Suprapubic skin (tissue), 4 donors: Measurements from ENCODE around the gene SF3A1. TPM values are rescaled to one million over a fixed set of nuclear protein-coding genes. Genes with fewer than 3 reads are reported as not detected.

Source experiments
- DNase-seq, 2 donors: peaks; one replicate each; pipeline ENCODE4 v3.0.0-alpha.2; 2019; ENCODE audit warnings: low spot score in 2 of 2
- H3K27ac ChIP-seq: fragments of 200-600 bp; sonication (generic); one replicate; pipeline ENCODE4 v1.5.1; 2019
- H3K27me3 ChIP-seq: fragments of 200-600 bp; sonication (generic); one replicate; pipeline ENCODE4 v1.5.1; 2019
- H3K36me3 ChIP-seq: fragments of 200-600 bp; sonication (generic); one replicate; pipeline ENCODE4 v1.5.1; 2019
- H3K4me1 ChIP-seq: fragments of 200-600 bp; sonication (generic); one replicate; pipeline ENCODE4 v1.5.1; 2019
- H3K4me3 ChIP-seq: fragments of 200-600 bp; sonication (generic); one replicate; pipeline ENCODE4 v1.5.1; 2019; ENCODE audit warnings: mild to moderate bottlenecking
- H3K9me3 ChIP-seq: fragments of 200-600 bp; sonication (generic); one replicate; pipeline ENCODE4 v1.5.1; 2019
- CTCF ChIP-seq, 2 donors: fragments of 200-600 bp in 1 of 2; fragments of 450-650 bp in 1 of 2; sonication (generic) in 1 of 2; IDR thresholded peaks; one replicate each; pipeline ENCODE4 v1.5.1; 2016 to 2019; ENCODE audit warnings: antibody characterized with exemption in 2 of 2, mild to moderate bottlenecking in 1 of 2, moderate library complexity in 1 of 2
- EP300 ChIP-seq: sonication (generic); formaldehyde crosslinking; IDR thresholded peaks from one replicate; pipeline ENCODE4 v1.6.1; 2017; ENCODE audit warnings: antibody characterized with exemption
- POLR2A ChIP-seq, 2 donors: fragments of 450-650 bp; IDR thresholded peaks; one replicate each; pipeline ENCODE4 v1.6.1; 2017; ENCODE audit warnings: antibody characterized with exemption in 2 of 2, mild to moderate bottlenecking in 2 of 2, moderate library complexity in 2 of 2
- POLR2AphosphoS5 ChIP-seq, 3 donors: sonication (generic); formaldehyde crosslinking; IDR thresholded peaks; one replicate each; pipeline ENCODE4 v1.6.1; 2017; ENCODE audit warnings: antibody characterized with exemption in 3 of 3
- WGBS: methylation state at CpG from one replicate; pipeline ENCODE4 v1.1.5; 2018; 5-methylcytosine and 5-hydroxymethylcytosine counted together
- total RNA-seq, 4 donors: library from RNA; depleted of rRNA; stranded (reverse); fragments of >200 nt; gene quantifications; one replicate each; pipeline ENCODE4 v1.1.0, GENCODE V29; 2016

The SF3A1 gene
- total RNA-seq, 4 donors from 2014 or later = 112 to 208 (median 152) TPM

- no peak for DNase-seq
- H3K36me3 ChIP-seq = peaks cover 16% of the 10 kb centered on the region
- no peaks in the 10 kb centered on the region for H3K9me3 ChIP-seq
- H3K27ac ChIP-seq = no peak overlapping the region
- no peaks in the 10 kb centered on the region for H3K27me3 ChIP-seq
- TF ChIP-seq EP300 = no peak
- TF ChIP-seq CTCF (IDR thresholded peaks at IDR 0.05) = no peak
- TF ChIP-seq POLR2AphosphoS5 (IDR thresholded peaks at IDR 0.05) = no peak
- TF ChIP-seq POLR2A (IDR thresholded peaks at IDR 0.05) = no peak
- H3K4me3 ChIP-seq = no peak overlapping the region
- 91% methylated on average over 21 of the region's 33 CpGs for WGBS
- H3K4me1 ChIP-seq = no peaks in the 10 kb centered on the region
Observed at GRCh38 chr22:30373331-30374325, 16.9 kb upstream of the SF3A1 start.

- Histone ChIP-seq H3K27ac (no peak overlapping the region), H3K36me3 (peaks cover 14% of the 10 kb centered on the region), H3K4me3 (no peak overlapping the region), H3K4me1 (no peaks in the 10 kb centered on the region), H3K27me3 (no peaks in the 10 kb centered on the region), H3K9me3 (no peaks in the 10 kb centered on the region)
- TF ChIP-seq EP300 (no peak), POLR2AphosphoS5 (IDR thresholded peaks at IDR 0.05) (no peak), POLR2A (IDR thresholded peaks at IDR 0.05) (no peak), CTCF (IDR thresholded peaks at IDR 0.05) (no peak)
- no peak for DNase-seq
- 76% methylated on average over 7 of the region's 8 CpGs for WGBS
Observed at GRCh38 chr22:30372915-30373314, 16.2 kb upstream of the SF3A1 start.

DNA sequence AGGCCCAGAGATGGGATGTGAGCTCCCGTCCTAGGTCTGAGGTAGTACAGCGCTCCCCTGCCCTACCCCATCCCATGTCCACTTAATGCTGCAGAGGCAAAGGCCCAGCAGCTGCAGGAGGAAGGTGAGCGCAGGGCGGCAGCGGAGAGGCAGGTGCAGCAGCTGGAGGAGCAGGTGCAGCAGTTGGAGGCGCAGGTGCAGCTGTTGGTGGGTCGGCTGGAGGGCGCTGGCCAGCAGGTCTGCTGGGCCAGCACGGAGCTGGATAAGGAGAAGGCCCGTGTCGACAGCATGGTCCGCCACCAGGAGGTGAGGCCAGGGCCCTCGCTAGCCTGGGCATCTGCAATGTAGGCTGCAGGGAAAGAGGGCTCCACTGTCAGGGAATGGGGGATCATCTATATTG is 15.3 kb upstream of the SF3A1 start:
- H3K4me3 ChIP-seq = no peak overlapping the region
- H3K27ac ChIP-seq = no peak overlapping the region
- H3K9me3 ChIP-seq = no peaks in the 10 kb centered on the region
- H3K27me3 ChIP-seq = no peaks in the 10 kb centered on the region
- H3K36me3 ChIP-seq = peaks cover 5% of the 10 kb centered on the region
- no peak for DNase-seq
- H3K4me1 ChIP-seq = no peaks in the 10 kb centered on the region
- TF ChIP-seq POLR2A (IDR thresholded peaks at IDR 0.05) = no peak
- no peak for TF ChIP-seq POLR2AphosphoS5 (IDR thresholded peaks at IDR 0.05)
- no peak for TF ChIP-seq CTCF (IDR thresholded peaks at IDR 0.05)
- TF ChIP-seq EP300 = no peak
- WGBS = 74% methylated on average over 11 of the region's 13 CpGs

DNA sequence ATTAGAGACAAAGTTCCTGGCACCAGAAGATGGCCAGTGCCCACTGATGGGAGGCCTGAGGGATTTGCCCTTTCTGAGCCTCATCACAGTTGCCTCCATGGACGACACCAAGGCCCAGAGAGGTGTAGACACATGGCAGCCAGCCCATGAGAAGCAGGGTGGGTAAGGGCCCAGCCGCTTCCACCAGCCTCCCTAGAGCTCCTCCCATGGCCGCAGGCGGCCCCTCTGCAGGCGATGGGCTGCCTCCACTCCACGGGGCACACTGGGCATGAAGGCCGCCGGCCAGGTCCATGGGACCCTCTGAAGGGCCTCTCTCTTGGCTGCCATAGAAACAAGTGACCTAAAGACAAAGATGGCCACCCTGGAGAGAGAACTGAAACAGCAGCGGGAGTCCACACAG is 14.6 kb upstream of the SF3A1 start:
- Histone ChIP-seq H3K36me3 (no peaks in the 10 kb centered on the region), H3K9me3 (no peaks in the 10 kb centered on the region), H3K27me3 (no peaks in the 10 kb centered on the region), H3K4me3 (no peak overlapping the region), H3K27ac (no peak overlapping the region), H3K4me1 (no peaks in the 10 kb centered on the region)
- TF ChIP-seq POLR2AphosphoS5 (IDR thresholded peaks at IDR 0.05) = no peak
- WGBS = 84% methylated on average over 5 of the region's 9 CpGs
- no peak for DNase-seq

DNA sequence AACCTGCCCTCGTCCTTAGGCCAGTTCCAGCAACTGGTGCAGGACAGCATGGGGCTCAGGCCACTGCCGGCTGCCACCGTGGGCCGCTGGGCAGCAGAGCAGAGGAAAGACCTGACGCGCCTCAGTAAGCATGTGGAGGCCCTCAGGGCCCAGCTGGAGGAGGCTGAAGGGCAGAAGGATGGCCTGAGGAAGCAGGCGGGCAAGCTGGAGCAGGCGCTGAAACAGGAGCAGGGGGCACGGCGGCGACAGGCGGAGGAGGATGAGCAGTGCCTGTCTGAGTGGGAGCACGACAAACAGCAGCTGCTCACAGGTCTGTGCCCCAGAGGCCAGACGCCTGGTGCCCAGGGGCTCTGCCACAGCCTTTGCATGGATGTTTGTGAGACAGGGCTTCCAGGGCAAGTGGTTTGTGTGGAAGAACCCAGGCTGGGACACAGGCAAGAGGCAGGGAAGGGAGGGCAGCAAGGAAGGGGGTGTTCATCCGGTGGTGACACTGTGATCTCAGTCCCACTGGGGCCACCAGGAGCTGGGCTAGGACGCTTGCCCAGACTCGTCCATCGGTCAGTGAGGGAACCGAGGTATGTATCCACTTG is 14.0 kb upstream of the SF3A1 start:
- Histone ChIP-seq H3K4me1 (no peaks in the 10 kb centered on the region), H3K36me3 (no peaks in the 10 kb centered on the region), H3K27ac (no peak overlapping the region), H3K9me3 (no peaks in the 10 kb centered on the region), H3K4me3 (no peak overlapping the region), H3K27me3 (no peaks in the 10 kb centered on the region)
- TF ChIP-seq EP300 (no peak), POLR2A (IDR thresholded peaks at IDR 0.05) (no peak), CTCF (IDR thresholded peaks at IDR 0.05) (no peak), POLR2AphosphoS5 (IDR thresholded peaks at IDR 0.05) (no peak)
- no peak for DNase-seq
- WGBS = 77% methylated on average over 19 of the region's 19 CpGs
